H7 (cell line): ENCODE results near the gene RHOB. TPM values are rescaled to one million over a fixed set of nuclear protein-coding genes. Genes with fewer than 3 reads are reported as not detected.

Source experiments
- DNase-seq: peaks from one replicate; pipeline ENCODE4 v3.0.0; 2012
- H3K27me3 ChIP-seq: 2 replicates; pipeline ENCODE4 v1.6.0; 2011; ENCODE audit warnings: mild to moderate bottlenecking, low read length; ENCODE audit not compliant: control insufficient read depth, insufficient read depth
- H3K36me3 ChIP-seq: replicated peaks from 2 replicates; pipeline ENCODE4 v1.5.1; 2011; ENCODE audit warnings: low read length; ENCODE audit not compliant: control insufficient read depth, insufficient read depth
- H3K4me3 ChIP-seq: 2 replicates; pipeline ENCODE4 v1.5.1; 2011; ENCODE audit warnings: low read depth, mild to moderate bottlenecking, control low read depth, low read length, moderate library complexity; ENCODE audit not compliant: insufficient read depth
- total RNA-seq: library from RNA; depleted of rRNA; stranded (reverse); fragments of >200 nt; shearing (Covaris generic); gene quantifications from 2 replicates; pipeline ENCODE4 v1.2.3, GENCODE V29; 2014

RHOB gene
- total RNA-seq, 1 experiment from 2014 or later = 123 TPM

- Histone ChIP-seq H3K27me3 (0 out of 2 replicates have a peak, but pooled peaks cover 3% of the 10 kb centered on the region), H3K36me3 (no peaks in the 10 kb centered on the region), H3K4me3 (no peak overlapping the region)
- no peak for DNase-seq
Measured at GRCh38 chr2:20480913-20481312, 34.0 kb downstream of the RHOB start.

DNA sequence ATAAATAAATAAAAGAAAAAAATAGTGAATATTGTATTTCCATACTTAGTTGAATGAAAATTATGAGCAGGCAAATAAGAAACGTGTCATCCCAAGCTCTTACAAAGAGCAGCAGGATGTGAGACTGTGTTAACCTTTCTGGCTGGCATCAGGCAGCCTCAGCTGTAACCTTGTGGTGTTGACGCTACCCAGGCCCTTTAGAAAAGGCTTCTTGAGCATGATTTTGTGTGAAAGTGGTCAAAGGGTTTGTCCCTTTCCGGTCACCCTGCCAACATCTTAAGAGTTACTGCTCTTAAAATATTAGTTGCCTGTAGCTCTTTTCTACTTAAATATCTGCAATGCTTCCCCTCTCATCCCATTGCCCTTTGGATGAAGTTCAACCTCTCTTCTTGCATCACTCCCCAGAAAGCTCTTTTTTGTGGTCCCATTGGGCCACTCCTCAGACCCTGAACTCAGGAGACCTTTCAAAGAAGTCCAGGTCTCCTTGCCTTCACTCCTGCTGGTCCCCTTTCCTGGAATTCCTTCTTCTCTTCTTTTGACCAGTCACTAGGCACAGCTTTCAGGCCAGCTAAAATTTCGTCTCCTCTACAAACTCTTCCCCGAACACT lies 35.0 kb downstream of the RHOB start:
- no peak for DNase-seq
- no peaks in the 10 kb centered on the region for H3K36me3 ChIP-seq
- no peak overlapping the region for H3K4me3 ChIP-seq
- H3K27me3 ChIP-seq = peaks cover 3% of the 10 kb centered on the region; the same call in 1 of the 2 replicates

DNA sequence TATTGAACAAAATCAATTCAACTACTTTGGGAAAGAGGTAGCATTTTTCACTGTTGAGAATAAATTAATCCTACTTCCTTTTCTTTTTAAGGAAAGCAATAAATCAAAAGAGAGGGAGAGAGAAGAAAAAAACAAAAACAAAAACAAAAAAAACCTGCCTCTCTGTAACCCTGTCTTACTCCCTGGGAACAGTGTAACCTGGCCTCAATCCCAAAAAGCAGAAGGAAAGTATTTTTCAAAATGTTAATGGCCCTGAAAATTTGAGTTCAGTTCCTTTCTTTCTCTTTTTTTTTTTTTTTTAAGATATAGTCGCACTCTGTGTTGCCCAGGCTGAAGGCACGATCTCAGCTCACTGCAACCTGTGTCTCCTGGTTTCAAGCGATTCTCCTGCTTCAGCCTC lies 35.9 kb downstream of the RHOB start:
- H3K36me3 ChIP-seq = no peaks in the 10 kb centered on the region
- no peak overlapping the region for H3K4me3 ChIP-seq
- no peak for DNase-seq
- peaks cover 3% of the 10 kb centered on the region; the same call in 1 of the 2 replicates for H3K27me3 ChIP-seq

DNA sequence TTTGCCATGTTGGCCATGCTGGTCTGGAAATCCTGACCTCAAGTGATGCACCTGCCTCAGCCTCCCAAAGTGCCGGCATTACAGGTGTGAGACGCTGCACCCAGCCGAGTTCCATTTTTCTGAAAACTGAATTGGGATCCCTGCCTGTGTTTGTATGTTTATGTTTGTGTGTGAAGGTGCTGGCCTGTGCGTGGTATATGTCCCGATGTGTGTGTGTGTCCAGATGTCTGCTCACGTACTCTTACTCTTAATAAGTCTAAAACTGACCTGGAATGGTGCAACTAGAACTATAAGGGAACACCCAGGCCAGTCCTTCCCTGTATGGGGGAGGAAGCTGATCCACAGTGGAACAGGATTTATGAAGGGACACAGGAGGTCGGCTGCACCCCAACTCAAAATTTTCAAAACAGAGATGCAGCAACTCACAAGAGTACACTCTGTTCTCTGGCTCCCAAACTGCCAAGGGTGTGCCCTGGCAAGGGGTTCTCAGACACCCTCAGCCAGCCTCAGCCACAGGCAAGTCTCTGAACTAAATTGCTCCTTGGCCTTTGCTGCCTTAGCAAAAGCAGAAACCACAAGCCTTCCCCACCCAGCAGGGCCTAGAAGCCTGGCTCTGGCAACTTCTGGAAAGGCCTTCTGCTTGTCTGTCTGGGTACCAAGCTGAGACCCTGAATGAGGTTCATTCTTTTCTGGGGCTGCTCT lies 36.5 kb downstream of the RHOB start:
- no peak overlapping the region for H3K4me3 ChIP-seq
- no peak for DNase-seq
- no peaks in the 10 kb centered on the region for H3K36me3 ChIP-seq
- H3K27me3 ChIP-seq = peaks cover 3% of the 10 kb centered on the region; the same call in 1 of the 2 replicates

DNA sequence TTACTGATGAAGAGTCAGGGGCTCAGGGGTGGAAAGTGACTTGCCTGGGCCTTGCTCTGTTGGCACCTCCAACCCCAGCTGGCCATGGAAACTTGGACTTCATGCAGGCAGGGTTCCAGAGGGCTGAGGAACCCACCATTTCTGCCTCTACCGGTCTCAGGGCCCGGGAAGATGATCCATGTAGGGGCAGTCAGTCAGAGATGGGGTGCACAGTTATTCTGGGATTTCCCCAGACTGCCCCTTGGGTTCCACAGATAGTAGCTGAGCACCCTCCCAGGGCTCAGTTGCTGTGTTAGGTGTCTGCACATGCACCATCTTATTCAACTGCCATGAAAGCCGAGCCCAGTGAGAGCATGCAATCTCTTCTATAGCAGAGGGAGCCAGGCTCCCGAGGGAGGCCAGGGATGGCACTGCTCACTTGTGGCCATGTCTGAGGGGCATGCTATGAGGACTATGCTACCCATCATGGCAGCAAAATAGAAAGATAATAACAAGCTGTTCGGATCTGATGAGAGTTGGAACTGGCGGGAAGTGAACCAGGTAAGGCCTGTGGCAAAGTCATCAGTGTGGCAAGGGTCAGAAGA lies 37.3 kb downstream of the RHOB start:
- no peaks in the 10 kb centered on the region for H3K36me3 ChIP-seq
- no peak for DNase-seq
- peaks cover 3% of the 10 kb centered on the region; the same call in 1 of the 2 replicates for H3K27me3 ChIP-seq
- H3K4me3 ChIP-seq = no peak overlapping the region

- no peak for DNase-seq
- H3K36me3 ChIP-seq = no peaks in the 10 kb centered on the region
- H3K4me3 ChIP-seq = no peak overlapping the region
- H3K27me3 ChIP-seq = peaks cover 3% of the 10 kb centered on the region; the same call in 1 of the 2 replicates
Measured at GRCh38 chr2:20484810-20485611, 38.1 kb downstream of the RHOB start.

- no peak for DNase-seq
- H3K36me3 ChIP-seq = no peaks in the 10 kb centered on the region
- H3K27me3 ChIP-seq = peaks cover 3% of the 10 kb centered on the region; the same call in 1 of the 2 replicates
- no peak overlapping the region for H3K4me3 ChIP-seq
Measured at GRCh38 chr2:20485612-20486388, 38.9 kb downstream of the RHOB start.

DNA sequence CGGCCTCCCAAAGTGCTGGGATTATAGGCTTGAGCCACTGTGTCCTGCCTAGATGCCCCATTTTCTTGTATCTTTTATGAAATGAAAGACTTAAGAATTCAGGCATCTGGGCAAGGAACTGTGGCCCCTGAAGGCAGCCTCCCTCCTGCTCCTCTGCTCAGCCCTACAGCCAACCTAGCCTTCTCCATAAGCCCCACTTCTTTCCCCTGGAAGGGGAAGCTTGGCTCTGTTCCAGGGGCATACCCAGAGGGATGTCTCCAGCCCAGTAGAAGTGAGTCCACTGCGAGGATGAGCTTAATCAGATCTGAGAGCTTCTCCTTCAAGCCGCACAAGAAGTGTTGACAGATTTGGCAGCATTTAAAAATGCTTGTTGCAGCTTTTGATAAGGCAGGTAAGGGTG lies 39.7 kb downstream of the RHOB start:
- no peaks in the 10 kb centered on the region for H3K36me3 ChIP-seq
- DNase-seq = no peak
- no peak overlapping the region for H3K4me3 ChIP-seq
- peaks cover 3% of the 10 kb centered on the region; the same call in 1 of the 2 replicates for H3K27me3 ChIP-seq

- no peak for DNase-seq
- H3K4me3 ChIP-seq = no peak overlapping the region
- H3K36me3 ChIP-seq = no peaks in the 10 kb centered on the region
- H3K27me3 ChIP-seq = peaks cover 3% of the 10 kb centered on the region; the same call in 1 of the 2 replicates
Measured at GRCh38 chr2:20487030-20487391, 40.1 kb downstream of the RHOB start.

GRCh38 chr2:20487392-20488174 lies 40.7 kb downstream of the RHOB start:
- Histone ChIP-seq H3K36me3 (no peaks in the 10 kb centered on the region), H3K4me3 (no peak overlapping the region), H3K27me3 (peaks cover 3% of the 10 kb centered on the region; the same call in 1 of the 2 replicates)
- peak; percentile 75 for DNase-seq

GRCh38 chr2:20488201-20488641 lies 41.3 kb downstream of the RHOB start:
- no peak for DNase-seq

GRCh38 chr2:20488782-20489181 lies 41.9 kb downstream of the RHOB start:
- no peaks in the 10 kb centered on the region for H3K36me3 ChIP-seq
- no peak for DNase-seq
- H3K27me3 ChIP-seq = peaks cover 3% of the 10 kb centered on the region; the same call in 1 of the 2 replicates
- no peak overlapping the region for H3K4me3 ChIP-seq

More at GRCh38 chr2:20488201-20488641, 41.3 kb downstream of the RHOB start:
- Histone ChIP-seq H3K36me3 (no peaks in the 10 kb centered on the region), H3K4me3 (no peak overlapping the region), H3K27me3 (peaks cover 3% of the 10 kb centered on the region; the same call in 1 of the 2 replicates)
